GM19452 (cell line): ENCODE data around the gene CDYL.
"Not testable (repeated sequence)": the region's sequence is repeated elsewhere in the genome, so short reads cannot be mapped to it uniquely, and the experiment has no call there.

Experiments used
- ATAC-seq: cut with Tn5 transposase; IDR thresholded peaks from one replicate; pipeline ENCODE4 v1.9.1; 2021; ENCODE audit not compliant: unreplicated experiment

Gene CDYL

DNA sequence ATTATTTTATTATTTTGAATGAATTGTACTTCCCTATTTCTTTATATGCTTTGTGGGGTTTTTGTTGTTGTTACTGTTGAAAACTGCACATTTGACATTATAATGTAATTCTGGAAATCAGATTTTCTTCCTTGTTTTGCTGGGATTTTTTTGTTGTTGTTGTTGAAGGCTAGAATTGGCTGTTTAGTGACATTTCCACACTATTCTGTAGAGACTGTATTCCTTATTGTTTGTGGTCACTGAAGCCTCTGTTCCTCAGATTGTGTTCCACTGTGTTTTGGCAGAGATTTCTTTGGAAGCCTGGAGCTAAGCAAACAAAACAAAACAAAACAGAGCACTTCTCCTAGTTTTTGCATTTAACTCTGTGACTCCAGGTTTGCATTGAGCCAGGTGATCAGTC is 52.9 kb downstream of the CDYL start:
- ATAC-seq, result no peak

DNA sequence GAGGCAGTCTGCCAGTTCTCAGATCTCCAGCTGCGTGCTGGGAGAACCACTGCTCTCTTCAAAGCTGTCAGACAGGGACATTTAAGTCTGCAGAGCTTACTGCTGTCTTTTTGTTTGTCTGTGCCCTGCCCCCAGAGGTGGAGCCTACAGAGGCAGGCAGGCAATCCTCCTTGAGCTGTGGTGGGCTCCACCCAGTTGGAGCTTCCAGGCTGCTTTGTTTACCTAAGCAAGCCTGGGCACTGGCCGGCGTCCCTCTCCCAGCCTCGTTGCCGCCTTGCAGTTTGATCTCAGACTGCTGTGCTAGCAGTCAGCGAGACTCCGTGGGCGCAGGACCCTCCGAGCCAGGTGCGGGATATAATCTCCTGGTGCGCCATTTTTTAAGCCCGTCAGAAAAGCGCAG is 59.3 kb downstream of the CDYL start:
- ATAC-seq, result not testable (repeated sequence)

DNA sequence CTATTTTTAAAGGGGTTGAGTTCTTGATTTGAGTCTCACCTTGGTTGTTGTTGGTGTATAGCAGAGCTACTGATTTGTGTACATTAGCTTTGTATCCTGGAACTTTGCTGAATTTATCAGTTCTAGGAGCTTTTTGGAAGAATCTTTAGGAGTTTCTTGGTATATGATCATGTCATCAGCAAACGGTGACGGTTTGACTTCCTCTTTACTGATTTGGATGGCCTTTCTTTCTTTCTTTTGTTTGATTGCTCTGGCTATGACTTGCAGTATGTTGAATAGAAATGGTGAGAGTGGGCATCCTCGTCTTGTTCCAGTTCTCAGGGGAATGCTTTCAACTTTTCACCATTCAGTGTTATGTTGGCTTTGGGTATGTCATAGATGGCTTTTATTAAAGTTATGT is 64.0 kb downstream of the CDYL start:
- no peak for ATAC-seq

DNA sequence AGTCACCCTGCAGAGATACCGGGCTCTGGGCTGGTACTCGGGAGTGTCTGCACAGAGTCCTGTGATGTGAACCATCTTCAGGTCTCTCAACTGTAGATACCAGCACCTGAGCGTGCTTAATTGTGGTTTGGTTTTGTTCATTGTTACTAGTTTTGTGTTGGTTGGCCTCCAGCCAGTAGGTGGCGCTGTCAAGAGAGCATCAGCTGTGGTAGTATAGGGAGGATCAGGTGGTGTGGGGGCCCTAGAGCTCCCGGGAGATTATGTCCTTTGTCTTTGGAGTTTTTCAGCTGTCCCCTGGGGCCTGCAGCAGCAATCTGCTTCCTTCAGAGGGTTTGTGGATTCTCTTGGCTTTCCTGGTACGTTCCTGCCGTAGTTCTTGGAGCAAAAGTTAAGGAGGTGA is 67.9 kb downstream of the CDYL start:
- ATAC-seq, result no peak

DNA sequence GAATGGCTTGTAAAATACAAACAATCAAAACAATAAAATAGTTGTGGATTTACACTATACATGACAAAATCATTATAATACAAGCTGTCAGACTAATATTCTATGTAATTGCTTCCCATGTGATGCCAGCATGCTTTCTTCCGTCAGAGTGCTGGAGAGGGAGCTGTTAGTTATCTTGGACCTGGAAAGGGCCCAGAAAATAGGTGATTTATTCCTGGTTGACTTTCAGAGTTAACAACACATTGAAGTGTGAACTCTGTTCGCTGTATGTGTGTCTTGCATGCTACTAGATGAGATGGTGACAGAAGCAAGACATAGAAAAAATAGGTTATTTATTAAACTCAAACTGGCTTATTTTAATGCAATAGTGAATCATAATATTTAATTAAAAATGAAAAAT is 70.2 kb downstream of the CDYL start:
- no peak for ATAC-seq

DNA sequence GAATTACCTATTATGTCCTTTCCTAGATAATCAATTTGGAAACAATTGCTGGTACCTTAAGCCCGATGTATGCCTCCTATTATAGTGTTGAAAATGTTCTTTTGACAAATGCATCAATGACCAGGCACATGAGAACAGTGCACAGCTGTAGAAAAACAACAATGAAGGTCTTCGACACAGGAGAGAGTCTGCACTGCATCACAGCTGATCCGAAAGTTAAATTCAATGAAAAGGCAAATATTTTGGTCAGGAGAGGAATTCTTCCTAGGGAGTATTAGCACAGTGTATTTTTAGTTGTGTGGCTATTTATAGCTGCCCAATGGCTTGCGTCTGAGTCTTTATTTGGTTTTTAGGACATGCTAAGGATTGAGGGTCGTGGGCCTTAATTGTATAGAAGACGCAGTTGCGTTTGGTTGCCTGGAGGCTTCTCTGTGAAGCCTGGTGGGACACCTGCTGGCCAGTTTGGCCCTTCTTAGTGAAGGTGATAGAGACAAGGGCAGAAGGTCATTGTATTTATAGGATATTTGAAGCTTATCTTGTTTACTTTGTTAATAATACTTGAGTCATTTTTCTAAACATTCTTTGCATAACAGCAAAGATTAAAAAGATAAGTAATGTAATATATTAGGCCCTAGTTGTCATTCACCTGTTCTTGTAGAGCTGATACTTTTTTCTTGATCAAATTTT is 72.3 kb downstream of the CDYL start:
- no peak for ATAC-seq

DNA sequence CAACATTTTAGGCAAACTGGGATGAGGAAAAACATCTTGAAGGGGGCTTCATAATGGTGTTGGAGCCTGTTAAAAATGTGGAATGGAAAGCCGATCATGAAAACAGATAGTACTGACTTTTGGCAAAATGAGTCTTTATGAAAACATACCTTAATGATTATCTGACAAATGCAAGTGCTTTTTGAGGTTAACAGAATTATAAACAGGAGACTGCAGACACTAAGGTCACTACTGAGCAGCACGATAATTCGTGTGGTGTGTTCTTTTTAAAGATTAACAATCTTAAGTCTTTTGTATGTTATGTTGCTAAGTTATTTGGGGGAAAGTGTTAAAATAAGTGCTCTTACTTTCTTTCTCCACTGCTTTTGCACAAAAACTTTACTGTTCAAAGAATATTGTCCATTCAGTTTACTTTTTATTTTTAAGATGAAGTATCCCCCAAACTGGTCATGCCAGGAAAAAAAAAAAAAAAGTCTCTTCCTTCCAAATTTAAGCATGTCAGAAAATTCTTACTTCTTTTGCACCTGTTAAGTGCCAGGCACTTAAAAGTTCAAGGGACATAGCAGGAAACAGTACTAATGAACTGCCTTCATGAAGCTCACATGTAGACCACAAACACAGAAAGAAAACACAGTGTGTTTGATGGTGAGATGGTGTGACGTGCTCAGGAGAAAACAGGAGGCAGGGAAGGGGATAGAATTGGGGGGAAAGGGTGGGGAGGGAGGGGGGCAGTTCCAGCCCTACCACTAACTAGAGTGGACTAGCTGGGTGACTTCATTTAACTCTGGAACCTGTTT is 73.2 kb downstream of the CDYL start:
- no peak for ATAC-seq

DNA sequence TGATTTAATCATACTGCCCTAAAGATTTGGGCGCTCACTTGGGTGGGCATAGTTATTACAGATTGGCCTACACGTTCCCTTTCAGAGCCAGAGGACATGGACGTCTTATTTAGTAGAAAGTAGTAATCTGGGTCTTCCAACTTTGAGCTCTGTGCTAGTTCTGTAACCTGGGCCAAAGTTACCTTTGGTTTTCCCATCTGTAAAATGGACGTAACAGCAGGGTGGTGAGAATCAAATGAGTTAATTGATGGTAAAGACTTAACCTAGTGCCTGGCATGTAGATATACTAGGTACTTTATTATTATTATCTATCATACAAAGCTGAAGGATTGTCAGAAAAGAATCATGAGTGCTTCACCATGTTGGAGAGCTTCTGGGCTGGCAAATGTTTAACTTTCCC is 74.8 kb downstream of the CDYL start:
- no peak for ATAC-seq

DNA sequence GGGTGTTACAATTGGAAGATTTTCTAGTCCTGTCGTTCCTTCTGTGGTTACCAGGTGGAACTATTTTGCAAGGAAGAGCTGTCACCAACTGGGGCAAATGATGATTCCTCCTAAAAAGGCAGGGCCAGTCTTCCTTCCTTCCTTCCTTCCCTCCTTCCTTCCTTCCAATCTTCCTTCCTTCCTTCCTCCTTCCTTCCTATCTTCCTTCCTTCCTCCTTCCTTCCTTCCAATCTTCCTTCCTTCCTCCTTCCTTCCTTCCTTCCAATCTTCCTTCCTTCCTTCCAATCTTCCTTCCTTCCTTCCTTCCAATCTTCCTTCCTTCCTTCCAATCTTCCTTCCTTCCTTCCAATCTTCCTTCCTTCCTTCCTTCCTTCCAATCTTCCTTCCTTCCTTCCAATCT is 76.0 kb downstream of the CDYL start:
- not testable (repeated sequence) for ATAC-seq

DNA sequence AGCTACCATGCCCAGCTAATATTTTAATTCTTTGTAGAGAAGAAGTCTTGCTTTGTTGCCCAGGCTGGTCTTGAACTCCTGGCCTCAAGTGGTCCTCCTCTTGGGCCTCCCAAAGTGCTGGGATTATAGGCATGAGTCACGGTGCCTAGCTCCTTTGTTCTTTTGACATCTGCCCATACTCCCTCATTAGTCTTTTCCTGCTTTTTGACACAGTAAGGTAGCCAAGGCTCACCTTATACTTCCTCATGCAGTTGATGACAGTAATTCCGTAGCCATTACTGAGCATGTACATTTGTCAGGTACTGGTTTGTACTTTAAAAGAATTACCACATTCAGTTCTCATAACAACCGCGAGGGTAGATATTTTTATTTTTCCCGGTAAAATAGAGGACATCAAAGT is 76.7 kb downstream of the CDYL start:
- ATAC-seq, result no peak

DNA sequence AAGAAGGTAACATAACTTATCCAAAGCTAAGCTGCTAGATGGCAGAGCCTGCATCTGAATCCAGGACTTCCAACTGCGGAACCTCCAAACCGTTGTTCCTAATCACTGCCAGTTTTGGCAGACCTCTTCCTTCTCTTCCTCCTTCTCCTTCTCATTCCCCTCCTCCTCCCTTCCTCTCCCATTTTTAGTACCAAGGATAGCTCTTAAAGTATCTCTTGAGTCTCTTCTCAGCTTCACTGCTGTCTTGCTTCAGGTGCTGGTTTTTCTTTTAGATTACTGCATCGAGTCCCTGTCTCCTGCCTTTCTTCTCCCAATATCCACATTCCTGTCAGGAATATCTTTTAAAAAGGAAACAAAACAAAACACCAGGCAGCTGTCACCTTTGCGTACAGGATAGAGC is 77.1 kb downstream of the CDYL start:
- no peak for ATAC-seq

DNA sequence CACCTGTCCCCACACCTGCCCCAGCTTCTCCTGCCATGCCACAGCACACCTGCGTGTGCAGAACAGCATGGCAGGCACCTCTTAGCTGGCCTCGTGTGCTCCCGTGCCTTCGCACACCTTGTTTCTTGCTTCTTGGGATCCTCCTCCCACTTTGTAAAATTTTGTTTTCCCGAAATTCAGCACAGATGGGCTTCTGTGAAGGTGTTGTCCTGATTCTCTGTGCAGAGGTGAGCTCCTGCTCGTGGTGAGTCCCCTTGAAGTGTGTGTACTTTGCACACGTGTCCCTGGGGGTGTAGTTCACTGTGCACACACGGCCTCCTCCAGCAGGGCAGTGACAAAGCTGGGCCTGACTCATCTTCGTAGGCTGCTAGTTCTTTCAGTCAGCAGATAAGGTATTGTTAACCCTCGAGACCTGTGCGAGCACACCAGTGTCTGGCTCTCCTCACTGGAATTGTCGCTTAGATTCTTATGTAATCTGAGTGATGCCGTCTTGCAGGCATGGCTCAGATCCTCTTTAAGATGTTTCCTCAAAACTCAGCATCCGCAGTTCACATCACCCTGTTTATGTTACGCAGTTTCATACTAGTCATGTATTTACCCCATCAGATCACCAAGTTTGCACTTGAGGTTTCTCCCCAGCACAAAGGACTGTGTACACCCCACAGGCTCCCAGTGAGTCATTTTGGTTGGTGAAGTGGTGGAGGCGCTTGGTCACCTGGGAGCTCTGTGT is 77.7 kb downstream of the CDYL start:
- no peak for ATAC-seq

DNA sequence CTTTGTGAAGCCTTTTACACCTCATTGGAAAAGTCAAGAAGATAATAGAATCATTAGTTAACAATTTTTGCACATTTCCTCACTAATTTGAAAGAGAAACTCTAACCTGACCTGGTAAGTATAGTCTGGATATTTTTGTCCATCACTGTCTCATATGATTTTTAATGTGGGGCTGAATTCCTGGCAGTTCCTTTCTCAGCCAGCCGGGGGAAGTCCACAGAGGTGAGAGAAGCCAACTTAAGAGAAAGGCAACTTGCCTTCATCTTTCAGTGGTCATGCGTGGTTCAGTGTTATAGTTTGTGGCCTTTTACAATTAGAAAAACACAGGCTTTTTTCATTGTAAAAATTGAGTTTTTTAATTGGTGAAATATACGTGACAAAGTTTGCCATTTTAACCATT is 80.6 kb downstream of the CDYL start:
- ATAC-seq, result no peak

DNA sequence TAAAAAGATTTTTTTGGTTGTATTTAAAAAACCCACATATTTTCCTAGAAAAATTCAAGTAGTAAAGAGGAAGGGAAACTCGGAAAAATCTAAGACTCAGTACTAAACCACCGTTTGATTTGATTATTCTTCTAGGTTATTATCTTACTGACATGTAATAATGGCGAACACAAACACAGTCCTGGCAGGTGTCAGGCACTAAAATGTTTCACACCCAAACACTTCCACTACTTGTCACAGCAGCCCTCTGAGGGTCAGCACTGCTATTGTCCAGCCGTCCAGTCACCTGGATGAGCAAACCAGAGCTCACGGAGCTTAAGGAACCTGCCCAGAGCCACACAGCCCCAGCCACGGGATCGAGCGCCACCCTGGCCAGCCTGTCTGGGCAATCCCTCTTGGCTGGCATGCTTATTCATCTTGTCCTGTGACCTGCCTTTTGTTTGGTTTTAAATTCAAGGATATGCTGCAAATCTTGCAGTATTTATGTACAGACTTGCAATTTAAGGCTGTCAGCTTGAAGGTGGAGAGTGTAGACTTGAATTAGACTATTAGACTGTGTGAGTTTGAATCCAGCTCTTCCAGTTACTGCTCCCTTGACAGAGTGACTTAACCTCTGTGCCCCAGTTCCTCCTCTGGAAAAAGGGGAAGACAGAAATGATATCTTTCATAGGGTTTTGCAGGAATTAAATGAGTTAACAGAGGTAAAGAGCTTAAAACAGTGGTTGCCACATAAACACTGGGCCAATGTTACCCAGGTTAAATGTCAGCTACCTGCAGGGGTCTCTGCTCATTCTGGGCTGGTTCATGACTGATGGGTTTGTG is 82.2 kb downstream of the CDYL start:
- ATAC-seq, result no peak

DNA sequence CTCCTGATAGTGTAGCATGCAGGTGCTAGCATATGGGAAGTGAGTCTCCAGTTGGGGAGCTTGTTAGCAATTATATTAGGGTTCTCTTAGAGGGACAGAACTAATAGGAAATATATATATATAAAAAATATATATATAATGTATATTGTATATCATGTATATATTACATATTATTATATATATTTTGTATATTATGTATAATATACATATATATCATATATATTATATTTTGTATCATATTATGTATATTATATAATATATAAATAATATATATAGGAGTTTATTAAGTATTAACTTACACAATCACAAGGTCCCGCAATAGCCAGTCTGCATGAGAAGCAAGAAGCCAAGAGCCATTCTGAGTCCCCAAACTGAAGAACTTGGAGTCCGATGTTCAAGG is 84.2 kb downstream of the CDYL start:
- ATAC-seq, result no peak

DNA sequence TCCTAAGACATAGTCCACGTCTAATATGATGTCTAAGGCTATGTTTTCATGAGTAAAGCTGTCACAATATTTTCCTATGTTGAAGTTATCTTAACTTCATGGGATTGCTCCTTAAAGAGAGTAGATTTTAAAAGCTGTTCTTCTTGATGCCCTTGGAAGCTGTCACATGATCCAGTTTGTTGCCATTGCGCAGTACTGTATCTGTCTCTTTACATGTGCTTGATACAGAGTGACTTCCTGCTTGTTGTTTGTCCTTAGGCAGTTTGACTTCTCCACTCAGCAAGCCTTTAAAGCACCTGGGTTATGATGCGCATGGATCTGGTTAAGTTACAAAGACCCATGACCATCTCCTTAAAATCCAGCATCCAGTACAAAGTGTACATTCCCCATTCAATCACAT is 85.4 kb downstream of the CDYL start:
- ATAC-seq, result no peak

DNA sequence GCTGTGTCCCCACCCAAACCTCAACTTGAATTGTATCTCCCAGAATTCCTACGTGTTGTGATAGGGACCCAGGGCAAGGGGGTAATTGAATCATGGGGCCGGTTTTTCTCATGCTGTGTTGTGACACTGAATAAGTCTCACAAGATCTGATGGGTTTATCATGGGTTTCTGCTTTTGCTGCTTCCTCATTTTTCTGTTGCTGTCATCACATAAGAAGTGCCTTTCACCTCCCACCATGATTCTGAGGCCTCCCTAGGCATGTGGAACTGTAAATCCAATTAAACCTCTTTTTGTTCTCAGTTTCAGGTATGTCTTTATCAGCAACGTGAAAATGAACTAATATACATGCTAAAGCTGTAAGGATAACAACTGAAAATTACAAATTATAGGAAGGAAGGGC is 88.3 kb downstream of the CDYL start:
- ATAC-seq, result no peak

DNA sequence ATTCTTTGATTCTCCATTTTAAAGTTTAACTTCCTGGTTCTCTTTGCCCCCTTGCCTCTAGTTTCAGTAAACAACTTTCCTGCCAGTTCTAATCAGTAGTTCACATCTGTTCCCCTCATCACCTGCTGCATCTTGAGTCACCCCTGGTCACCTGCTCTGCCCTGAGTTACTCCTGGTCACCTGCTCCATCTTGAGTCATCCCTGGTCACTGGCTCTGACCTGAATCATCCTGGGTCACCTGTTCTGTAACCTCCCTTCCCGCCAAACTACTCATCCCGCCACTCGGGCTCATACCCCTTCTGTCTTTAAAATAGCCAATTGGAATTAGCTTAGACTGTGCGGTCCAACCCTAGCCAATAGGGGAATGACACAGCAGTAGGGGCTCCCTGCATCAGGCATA is 88.8 kb downstream of the CDYL start:
- ATAC-seq, result not testable (repeated sequence)

DNA sequence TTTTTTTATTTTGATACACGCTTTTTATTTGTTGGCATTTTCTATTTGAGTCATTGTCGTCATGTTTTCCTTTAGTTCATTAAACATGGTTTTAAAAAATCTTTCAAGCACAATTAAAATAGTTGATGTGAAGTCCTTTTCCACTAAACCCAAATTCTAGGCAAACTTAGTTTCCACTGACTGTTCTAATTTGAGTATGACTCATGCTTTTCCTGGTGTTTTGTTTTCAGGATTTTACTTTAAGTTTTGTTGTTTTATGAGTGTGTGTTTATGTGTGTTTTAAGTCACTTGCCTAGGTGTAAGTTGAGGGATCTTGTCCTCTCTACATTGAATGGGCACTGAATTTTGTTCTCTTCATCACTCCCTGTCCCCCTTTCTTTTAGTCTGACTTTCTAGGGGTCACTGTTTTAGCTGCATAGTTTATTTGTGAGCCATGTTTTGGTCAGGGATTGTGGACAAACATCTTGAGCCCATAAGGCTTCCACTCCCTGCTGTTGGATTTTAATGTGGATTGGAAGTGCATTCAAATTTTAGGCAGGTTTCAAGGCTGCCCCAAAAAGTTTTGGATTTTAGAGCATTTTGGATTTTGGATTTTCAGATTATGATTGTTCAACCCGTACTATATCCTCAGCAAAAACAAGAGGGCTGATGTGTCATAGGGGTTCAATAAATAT is 94.8 kb downstream of the CDYL start:
- ATAC-seq, result no peak

DNA sequence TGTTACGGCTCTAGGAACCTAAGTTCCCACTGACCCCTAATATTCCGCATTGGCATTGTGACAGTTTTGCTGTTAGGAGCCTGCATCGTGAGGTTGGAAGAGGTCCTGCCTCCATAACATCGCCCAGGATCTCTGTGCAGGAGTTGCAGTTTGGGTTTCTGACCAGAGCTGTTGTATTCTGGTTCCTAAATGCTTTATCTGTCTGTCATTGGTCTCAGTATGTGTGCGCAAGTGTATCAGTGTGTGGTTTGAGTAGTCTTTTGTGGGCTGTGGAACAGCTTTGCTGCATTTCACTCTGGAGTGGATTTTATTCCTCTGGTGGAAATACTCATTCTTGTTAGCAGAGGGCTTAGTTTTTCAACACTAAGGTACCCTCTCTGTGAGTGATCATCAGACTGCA is 95.6 kb downstream of the CDYL start:
- ATAC-seq, result no peak

DNA sequence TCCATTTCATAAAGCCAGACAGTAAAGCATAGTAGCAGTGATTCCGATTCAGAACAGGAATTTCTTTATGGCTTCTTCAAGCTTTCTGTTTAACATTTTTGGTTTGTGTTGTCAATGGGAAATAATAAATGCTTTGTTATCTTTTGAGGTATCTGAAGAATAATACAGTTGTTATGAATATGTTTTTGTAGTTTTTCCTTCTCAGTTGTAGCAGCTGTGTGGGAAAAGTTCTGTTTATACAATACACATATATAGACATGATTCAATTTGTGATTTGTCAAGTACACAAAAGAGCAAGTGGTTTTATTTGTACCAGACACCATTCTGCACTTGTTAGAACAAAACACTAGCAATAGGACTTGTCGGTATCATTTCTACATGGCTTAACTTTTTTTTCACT is 96.6 kb downstream of the CDYL start:
- no peak for ATAC-seq
